LHCN-M2 (cell line): ENCODE data around the gene ZNF274. TPM values are rescaled to one million over a fixed set of nuclear protein-coding genes. Genes with fewer than 3 reads are reported as not detected.
"Not testable (repeated sequence)": the region's sequence is repeated elsewhere in the genome, so short reads cannot be mapped to it uniquely, and the experiment has no call there.

Source experiments
- DNase-seq: peaks from one replicate; pipeline ENCODE4 v3.0.0-alpha.2; 2012; ENCODE audit warnings: low read depth
- polyA plus RNA-seq: library from polyadenylated mRNA; unstranded; fragments of >200 nt; gene quantifications from one replicate; pipeline ENCODE4 v1.2.1, GENCODE V29; 2012; ENCODE audit warnings: missing spikeins
- total RNA-seq: library from RNA; depleted of rRNA; stranded (reverse); fragments of >200 nt; gene quantifications from 2 replicates; pipeline ENCODE4 v1.2.3, GENCODE V29; 2014; rRNA removed

ZNF274 gene
- 12.2 and 12.7 TPM in 2 replicates for total RNA-seq
- 7.6 TPM for polyA plus RNA-seq

DNA sequence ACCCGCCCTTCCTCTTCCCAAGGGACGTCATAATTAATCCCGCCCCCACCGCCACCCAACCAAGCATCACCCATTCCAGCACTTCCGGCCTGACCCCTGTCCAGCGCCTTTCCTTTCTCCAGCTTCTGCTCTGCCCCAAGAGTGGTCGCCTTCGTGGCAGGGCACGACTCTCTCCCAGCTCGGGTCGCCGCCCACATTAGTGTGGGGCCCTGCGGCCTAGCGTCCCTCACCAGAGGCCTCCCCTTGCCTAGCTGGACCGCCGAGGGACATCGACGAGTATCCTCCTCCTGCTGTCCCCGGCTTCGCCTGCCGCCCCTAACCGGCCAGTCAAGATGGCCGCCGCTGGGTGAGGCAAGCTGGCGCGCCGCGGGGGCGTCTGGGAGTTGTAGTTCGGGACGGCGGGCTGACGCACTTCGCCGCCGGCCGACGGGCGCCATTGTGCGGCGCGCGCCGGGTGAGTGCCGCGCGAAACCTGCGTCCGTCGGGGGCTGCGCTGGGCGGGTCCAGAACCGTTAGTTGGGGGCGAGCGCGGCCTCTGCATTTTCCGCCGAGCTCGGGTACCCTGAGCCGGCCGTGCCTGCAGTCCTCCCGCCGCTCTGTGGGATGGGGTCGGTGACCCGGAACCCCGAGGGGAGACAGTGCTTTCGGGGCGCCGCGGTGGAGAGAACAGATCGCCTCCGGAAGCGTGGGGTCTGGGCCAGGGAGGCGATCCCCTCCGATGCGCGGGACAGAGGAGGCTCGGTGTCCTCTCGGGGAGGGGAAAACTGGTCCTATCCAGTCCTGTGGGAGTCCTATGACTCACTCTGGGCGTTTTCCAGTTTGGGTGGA lies at the start of gene ZNF274:
Gene ZNF274, plus strand, starts transcription at position 73 of the 828 bp plus-strand sequence. CDS start 905 bp downstream, outside the sequence.
- DNase-seq = peak; percentile 78

DNA sequence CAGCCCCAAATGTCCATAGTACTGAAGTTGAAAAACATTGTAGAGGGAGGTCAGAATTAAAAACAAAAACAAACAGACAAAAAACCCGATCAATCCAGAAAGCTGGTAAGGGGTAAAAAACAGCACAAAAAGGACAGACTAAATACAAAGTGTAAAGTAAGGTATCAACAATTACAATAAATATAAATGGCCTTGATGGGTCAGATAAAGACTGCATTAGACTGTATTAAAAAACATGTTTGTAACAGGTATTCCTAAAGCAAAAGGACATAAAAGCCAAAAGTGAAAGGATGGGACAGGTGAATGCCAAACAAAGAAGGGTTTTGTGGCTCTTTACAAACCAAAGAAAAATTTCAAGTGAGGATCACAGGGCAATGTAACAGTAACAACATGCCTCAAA lies 48.6 kb upstream of the ZNF274 start:
- no peak for DNase-seq

DNA sequence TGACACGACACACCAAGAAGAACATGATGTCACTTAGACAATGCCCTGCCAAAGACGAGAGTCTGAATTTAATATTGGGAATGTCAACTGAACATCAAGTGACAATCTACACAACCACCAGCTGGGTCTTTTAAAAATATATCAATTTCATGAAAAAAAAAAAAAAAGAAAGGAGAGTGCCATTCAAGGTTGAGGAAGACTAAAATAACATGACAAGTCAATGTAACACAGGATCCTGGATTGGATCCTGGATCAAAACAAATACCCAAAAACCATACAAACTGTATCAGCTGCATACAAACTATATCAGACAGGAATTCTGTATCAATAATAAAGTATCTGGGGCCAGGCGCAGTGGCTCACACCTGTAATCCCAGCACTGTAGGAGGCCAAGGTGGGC lies 37.0 kb upstream of the ZNF274 start:
- DNase-seq = no peak

DNA sequence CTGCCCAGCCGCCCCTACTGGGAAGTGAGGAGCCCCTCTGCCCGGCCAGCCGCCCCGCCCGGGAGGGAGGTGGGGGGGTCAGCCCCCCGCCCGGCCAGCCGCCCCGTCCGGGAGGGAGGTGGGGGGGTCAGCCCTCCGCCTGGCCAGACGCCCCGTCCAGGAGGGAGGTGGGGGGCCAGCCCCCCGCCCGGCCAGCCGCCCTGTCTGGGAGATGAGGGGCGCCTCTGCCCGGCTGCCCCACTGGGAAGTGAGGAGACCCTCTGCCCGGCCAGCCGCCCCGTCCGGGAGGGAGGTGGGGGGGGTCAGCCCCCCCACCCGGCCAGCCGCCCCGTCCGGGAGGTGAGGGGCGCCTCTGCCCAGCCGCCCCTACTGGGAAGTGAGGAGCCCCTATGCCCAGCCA lies 35.4 kb upstream of the ZNF274 start:
- not testable (repeated sequence) for DNase-seq

- DNase-seq = peak; percentile 62
These were observed 32.4 kb upstream of the ZNF274 start, which contains the start of gene ZNF329 for GRCh38 chr19:58150328-58150921. Gene ZNF329 (minus strand): TSS chr19:58150789. CDS start chr19:58129503, 21,286 bp downstream.

GRCh38 chr19:58153386-58153785 lies 29.5 kb upstream of the ZNF274 start:
- no peak for DNase-seq

DNA sequence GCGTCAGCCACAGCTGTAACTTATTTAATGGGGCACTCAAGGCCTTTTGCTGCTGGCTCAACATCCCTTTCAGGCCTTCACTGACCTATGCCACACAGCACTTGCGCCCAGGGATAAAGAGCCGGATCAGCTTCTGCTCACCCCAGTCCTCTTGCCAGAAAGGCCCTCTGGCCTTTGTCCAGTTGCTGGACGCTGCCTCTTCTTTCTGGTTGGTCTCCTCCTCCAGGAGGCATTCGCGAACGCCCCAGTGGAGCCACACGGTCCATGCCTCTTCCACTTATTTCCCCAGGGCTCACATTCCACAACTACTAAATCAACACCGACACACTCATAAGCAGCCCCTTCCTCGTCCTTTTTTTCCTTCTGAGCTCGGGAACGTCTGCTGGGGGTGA lies 28.6 kb upstream of the ZNF274 start:
- DNase-seq = peak; percentile 49

DNA sequence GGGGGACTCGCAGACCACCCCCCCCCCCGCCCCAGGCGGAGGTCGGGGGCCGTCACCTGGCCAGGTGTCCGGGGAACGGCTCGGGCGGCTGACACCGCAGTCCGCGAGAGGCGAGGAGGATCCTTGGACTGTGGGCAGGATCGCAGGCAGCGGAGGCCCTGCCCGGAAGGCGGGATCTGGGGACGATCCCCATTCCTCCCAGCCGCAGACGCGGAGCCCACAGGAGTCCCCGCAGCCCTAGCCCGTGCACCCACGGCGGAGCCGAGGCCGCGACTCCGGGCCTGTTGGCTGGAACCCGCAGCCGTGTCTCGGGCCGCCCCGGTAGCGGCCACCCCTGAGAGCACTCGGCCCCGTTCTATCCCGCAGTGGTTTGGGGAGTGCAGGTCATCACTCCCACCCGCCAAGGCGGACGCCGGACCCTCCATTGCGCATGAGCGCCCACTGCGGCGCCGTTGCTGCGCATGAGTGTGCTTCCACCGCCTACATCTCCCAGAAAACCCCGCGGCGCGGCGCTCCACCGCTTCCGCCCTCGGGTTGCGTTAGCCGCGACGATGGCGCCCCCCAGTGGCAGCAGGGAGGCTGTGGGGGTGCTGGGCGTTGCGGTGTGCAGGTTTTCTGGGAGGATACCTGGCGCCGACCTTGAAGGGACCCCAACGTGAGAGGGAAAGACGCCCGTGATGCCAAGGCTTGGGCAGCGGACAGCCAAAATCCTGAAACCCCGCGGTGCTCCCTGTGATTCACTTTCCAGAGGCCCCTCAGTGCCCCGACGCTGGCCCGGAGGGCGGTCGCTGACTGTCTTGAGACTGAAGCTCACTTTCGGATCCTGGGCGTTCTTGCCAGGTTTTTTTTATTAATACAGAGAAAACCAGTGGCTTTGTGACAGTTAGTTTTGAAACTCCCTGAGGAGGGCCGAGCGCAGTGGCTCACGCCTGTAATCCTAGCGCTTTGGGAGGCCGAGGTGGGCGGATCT lies 27.9 kb upstream of the ZNF274 start:
- peak; percentile 91 for DNase-seq

DNA sequence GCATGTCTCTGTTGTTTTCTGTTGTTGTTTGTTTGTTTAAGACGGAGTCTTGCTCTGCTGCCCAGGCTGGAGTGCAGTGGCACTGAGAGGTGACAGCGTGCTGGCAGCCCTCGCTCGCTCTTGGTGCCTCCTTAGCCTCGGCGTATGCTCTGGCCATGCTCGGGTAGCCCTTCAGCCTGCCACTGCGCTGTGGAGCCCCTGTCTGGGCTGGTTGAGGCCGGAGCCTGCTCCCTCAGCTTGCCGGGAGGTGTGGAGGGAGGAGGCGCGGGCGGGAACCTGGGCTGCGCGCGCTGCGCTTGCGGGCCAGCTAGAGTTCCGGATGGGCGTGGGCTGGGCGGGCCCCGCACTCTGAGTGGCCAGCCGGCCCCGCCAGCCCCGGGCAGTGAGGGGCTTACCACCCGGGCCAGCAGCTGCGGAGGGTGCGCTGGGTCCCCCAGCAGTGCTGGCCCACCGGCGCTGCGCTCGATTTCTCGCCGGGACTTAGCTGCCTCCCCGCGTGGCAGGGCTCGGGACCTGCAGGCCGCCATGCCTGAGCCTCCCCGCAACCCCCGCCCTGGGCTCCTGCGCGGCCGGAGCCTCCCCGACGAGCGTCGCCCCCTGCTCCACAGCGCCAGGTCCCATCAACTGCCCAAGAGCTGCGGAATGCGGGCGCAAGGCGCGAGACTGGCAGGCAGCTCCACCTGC lies 25.7 kb upstream of the ZNF274 start:
- DNase-seq = no peak

DNA sequence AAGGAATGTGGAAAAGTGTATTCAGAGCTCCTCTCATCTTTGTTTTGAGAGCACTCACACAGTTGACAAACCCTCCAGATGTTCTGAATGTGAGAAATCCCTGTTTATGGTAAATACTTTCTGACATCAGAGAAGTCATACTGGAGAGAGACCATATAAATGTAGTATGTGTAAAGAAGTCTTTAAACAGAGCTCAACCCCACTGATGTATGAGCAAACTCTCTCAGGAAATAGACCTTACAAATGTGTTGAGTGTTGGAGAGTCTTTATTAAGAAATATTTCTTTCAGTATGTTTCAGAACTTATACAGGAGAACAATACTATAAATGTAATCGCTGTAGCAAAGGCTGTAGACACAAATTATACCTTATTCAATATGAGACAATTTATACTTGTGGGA lies 16.6 kb upstream of the ZNF274 start:
- DNase-seq = no peak

- no peak for DNase-seq
These were observed 16.1 kb upstream of the ZNF274 start for GRCh38 chr19:58166708-58167280.

DNA sequence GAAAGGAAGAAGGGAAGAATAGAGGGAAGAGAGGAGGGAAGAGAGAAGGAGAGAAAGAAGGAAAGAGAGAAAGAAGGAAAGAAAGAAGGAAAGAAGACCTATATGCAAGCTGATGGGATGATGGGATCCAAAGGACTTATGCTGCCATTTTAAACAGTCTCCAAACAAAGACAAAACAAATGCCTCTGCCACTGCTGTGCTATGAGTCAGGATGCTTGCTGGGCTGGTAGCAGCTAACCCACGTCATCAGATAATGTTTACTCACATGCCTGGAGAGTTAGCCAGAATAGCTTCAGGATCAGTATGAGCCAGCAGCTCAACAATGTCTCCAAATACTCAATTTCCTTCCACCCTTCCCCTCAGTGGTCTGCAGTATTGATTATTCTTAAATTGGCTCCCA lies 12.0 kb upstream of the ZNF274 start:
- peak; percentile 50 for DNase-seq

DNA sequence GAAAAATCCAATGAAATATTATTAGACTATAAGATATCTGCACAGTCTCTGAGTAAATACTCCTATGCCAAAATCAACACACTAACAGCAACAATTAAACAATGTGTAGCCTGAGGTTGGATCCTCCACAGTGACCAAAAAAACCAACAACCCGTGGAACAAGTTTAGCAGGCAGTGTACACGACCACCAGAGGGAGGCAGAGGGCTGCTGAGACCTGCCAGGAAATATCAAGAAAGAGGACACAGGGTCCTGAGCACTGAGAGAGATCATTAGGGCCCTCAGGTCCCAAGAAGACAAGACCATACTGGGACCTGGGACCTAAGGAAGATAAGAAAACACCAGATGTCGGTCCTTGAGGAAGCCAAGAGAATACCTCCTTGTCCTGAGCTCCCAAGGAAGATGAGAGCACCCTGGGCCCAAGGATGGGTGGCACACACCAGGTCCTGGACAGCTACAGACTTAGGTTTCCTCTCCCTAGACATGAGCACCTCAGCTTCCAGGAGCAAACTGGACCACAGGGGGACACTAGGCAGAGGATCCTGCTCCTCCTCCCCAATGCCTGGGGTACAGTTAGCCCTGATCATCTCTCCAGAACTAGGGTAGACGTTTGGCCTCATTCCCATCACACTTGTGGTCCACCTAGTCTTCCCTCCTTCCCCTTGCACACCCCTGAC lies 822 bp upstream of the ZNF274 start:
- DNase-seq = peak; percentile 35

DNA sequence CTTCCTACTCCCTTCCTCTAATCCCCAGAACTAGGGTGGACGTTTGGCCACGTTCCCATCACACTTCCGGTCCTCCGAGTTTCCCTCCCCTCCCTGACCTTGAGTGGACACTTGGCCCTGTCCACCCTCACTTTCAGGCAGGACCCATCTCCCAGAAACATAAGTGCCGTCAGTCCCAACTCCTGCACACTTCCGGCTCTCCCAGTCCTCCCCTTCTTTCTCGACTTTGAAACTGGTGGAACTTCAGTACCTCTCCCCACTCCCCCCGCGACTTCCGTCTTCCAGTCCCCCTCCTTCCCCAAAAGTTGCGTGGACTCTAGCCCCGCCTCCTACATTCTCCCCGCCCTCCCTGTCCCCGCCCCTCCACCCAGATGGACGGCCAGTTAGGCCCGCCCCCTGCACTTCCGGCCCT lies 278 bp upstream of the ZNF274 start:
- DNase-seq = peak; percentile 75

DNA sequence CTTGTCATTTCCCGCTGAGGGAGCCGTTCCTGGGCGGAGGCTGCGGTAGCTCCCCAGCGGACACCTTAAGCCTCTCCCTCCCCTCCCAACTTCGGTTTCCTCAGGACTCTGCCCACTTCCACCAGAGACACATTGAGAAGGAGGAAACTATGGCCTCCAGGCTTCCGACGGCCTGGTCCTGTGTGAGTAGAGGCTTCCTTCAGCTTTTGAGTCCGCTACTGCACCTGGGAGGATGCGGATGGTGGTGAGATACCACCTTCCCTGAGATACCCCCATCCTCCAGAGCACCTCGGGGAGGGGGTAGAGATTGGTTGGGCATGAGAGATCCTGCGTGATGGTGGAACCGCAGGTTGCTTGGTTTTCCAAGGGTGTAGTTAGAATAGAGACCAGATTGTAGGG lies 955 bp downstream of the ZNF274 start:
- DNase-seq = no peak

GRCh38 chr19:58196901-58197616 lies 14.2 kb downstream of the ZNF274 start:
- DNase-seq = peak; percentile 24

GRCh38 chr19:58203814-58204475 lies 21.1 kb downstream of the ZNF274 start:
- DNase-seq = no peak

- DNase-seq = no peak
These were observed 21.7 kb downstream of the ZNF274 start for GRCh38 chr19:58204566-58204965.

DNA sequence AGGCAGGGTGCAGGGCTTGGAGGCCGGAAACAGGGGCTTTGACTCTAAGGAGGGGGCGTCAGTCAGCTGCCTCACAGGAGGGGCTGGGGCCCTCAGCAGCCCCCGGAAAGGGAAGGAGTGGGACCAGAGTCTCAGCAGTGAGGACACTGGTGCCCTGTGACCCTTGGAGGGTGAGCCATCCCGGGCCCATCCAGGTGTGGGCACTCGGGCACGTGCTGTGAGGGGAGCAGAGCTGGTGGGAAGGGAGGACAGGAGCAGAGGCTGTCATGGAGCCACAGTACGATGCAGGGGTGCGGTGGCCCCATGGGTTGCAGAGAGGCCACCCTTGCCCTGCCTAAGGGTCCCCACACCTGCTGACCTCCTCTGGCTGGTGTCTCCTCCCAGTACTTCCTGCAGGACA lies 26.7 kb downstream of the ZNF274 start:
- no peak for DNase-seq
